HUES48 (cell line): ENCODE measurements around the gene GTF2A2.
A peak's percentile ranks its signal among the peaks of the same experiment; 100 is the strongest.

Experiments
- H3K27ac ChIP-seq: one replicate; pipeline ENCODE4 v1.7.0; 2013; ENCODE audit warnings: low read depth, low read length, inconsistent platforms
- H3K27me3 ChIP-seq: 2 replicates; pipeline ENCODE4 v1.6.1; 2013; ENCODE audit warnings: mild to moderate bottlenecking, low read length; ENCODE audit not compliant: control insufficient read depth, insufficient read depth
- H3K36me3 ChIP-seq: 2 replicates; pipeline ENCODE4 v1.6.1; 2013; ENCODE audit warnings: low read length; ENCODE audit not compliant: control insufficient read depth, insufficient read depth
- H3K4me1 ChIP-seq: 2 replicates; pipeline ENCODE4 v1.6.1; 2013; ENCODE audit warnings: mild to moderate bottlenecking, low read length; ENCODE audit not compliant: control insufficient read depth, insufficient read depth
- H3K4me3 ChIP-seq: 2 replicates; pipeline ENCODE4 v1.5.1; 2013; ENCODE audit warnings: mild to moderate bottlenecking, low read depth, low read length
- H3K9ac ChIP-seq: 2 replicates; pipeline ENCODE4 v1.6.1; 2013; ENCODE audit warnings: mild to moderate bottlenecking, low read depth, low read length, moderate library complexity
- H3K9me3 ChIP-seq: 2 replicates; pipeline ENCODE4 v1.6.1; 2013; ENCODE audit warnings: low read length; ENCODE audit not compliant: control insufficient read depth, insufficient read depth

Gene GTF2A2

DNA sequence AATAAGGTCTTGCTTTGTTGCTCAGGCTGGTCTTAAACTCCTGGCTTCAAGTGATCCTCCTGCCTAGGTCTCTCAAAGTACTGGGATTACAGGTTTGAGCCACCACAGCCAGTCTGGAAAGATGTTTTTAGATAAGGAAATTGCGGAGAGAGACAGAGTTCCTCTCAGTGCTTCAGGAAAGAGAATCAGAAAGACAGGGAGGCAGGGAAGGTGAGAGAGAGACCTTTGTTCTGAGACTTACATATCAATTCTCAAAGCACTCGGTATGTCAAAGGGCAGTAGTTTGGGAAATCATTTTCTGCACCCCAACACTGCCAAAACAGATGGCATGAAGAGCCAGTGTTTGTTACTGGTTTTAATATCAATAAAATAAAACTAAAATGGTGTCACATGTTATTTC is 58.9 kb downstream of the GTF2A2 start:
- H3K9ac ChIP-seq, result no peak overlapping the region
- no peaks in the 10 kb centered on the region for H3K4me1 ChIP-seq
- no peak overlapping the region for H3K27ac ChIP-seq
- no peaks in the 10 kb centered on the region for H3K27me3 ChIP-seq
- no peaks in the 10 kb centered on the region for H3K36me3 ChIP-seq
- no peak overlapping the region for H3K4me3 ChIP-seq
- no peaks in the 10 kb centered on the region for H3K9me3 ChIP-seq

DNA sequence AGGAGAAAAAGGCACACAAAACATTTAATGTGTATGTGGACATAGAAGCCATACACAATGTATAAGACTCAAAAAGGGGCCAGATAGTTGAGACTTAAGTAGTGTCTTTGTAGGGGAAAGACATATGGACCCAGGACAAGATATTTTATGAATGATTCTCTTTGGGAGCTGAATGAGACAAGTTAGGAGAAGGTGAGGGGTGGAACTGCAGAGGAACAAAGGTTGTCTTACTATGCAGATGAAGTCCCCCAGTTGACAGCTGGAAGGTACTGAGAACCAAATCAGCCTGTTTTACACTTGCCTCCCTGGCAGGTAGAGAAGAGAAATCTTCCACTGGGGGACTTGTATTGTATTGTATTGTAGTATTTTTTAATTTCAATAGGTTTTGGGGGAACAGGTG is 60.7 kb downstream of the GTF2A2 start:
- no peaks in the 10 kb centered on the region for H3K27me3 ChIP-seq
- no peaks in the 10 kb centered on the region for H3K36me3 ChIP-seq
- no peaks in the 10 kb centered on the region for H3K4me1 ChIP-seq
- H3K4me3 ChIP-seq, result no peak overlapping the region
- no peak overlapping the region for H3K27ac ChIP-seq
- no peaks in the 10 kb centered on the region for H3K9me3 ChIP-seq
- no peak overlapping the region for H3K9ac ChIP-seq

DNA sequence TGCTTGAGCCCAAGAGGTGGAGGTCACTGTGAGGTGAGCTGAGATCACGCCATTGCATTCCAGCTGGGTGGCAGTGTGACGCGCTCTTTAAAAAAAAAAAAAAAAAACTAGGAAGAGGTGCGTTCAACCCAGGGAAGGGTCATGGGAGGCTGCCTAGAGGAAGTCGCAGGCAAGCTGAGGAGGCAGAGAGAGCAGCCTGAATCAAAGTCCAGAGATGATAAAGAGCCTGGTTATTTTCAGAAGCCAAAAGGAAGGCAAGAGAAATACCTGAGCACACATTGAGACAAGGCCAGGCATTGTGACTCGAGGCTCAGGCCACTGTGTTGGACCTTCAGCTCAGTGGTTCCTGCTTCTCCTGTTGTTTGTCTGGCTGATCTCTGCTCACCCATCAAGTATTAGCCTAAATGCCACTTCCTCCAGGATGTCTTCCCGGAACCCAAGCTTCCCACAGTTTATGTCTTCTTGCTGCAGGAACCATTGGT is 61.8 kb downstream of the GTF2A2 start:
- no peaks in the 10 kb centered on the region for H3K27me3 ChIP-seq
- H3K9me3 ChIP-seq, result no peaks in the 10 kb centered on the region
- no peak overlapping the region for H3K27ac ChIP-seq
- no peaks in the 10 kb centered on the region for H3K4me1 ChIP-seq
- H3K9ac ChIP-seq, result no peak overlapping the region
- H3K36me3 ChIP-seq, result no peaks in the 10 kb centered on the region
- no peak overlapping the region for H3K4me3 ChIP-seq

DNA sequence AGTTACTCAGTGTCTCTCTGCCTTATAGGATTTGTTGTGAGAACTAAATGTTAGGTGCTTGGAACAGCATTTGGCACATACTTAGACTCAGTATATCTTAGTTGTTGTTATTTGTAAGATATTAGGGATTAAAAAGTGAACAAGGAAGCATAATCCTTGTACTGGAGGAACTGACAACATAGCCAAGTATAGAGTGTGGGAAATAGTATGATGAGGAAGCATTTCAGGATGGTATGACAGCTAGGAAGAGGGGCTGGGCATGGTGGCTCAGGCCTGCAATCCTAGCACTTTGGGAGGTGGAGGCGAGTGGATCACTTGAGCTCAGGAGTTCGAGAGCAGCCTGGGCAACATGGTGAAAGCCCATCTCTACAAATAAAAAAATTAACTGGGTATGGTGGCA is 62.3 kb downstream of the GTF2A2 start:
- Histone ChIP-seq H3K9me3 (no peaks in the 10 kb centered on the region), H3K27ac (peak overlapping the region; percentile 9), H3K36me3 (no peaks in the 10 kb centered on the region), H3K4me1 (no peaks in the 10 kb centered on the region), H3K27me3 (no peaks in the 10 kb centered on the region), H3K4me3 (no peak overlapping the region), H3K9ac (no peak overlapping the region)

DNA sequence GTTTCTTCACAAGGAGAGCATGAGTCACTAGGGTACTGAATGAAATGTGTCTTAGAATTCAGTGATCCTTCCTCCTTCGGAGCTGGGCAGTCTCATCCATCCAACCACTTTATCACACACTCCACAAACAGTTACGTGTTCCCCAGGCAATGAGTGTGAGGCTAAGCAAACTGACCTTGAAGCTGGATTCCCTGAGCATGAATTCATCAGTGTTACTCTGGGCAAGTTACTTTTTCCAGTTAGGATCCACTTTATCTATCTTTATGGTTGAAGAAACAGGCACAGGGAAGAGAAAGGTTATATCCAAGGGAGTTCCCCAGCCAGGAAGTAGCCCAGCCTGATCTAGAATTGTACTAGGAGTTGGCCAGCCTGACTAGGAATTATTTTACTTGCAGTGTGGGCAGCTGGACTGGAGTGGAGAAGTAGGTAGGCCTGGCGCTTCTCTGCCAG is 62.8 kb downstream of the GTF2A2 start:
- Histone ChIP-seq H3K27me3 (no peaks in the 10 kb centered on the region), H3K4me1 (no peaks in the 10 kb centered on the region), H3K4me3 (no peak overlapping the region), H3K9me3 (no peaks in the 10 kb centered on the region), H3K9ac (no peak overlapping the region), H3K27ac (peak overlapping the region; percentile 9), H3K36me3 (no peaks in the 10 kb centered on the region)

DNA sequence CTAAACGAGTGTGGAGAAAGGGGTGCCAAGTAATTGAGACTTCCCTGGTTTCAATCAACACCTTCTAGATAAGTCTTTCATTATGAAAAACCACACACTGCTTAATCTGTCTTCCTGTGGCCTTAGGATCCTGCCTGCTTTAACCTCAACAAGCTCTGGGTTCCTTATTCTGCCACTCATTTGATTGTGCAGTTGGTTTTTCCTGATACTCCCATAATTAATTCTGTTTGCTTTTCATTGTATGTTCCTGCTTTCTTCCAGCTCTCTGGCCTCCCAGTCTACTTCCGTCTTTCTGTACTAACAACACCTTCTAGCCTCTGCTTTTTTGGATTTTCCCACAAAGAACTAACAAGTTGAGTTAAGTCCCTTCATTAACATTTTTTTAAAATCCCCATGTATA is 66.0 kb downstream of the GTF2A2 start:
- no peak overlapping the region for H3K4me3 ChIP-seq
- H3K36me3 ChIP-seq, result no peaks in the 10 kb centered on the region
- H3K9ac ChIP-seq, result no peak overlapping the region
- H3K27me3 ChIP-seq, result no peaks in the 10 kb centered on the region
- no peaks in the 10 kb centered on the region for H3K4me1 ChIP-seq
- no peak overlapping the region for H3K27ac ChIP-seq
- H3K9me3 ChIP-seq, result no peaks in the 10 kb centered on the region

DNA sequence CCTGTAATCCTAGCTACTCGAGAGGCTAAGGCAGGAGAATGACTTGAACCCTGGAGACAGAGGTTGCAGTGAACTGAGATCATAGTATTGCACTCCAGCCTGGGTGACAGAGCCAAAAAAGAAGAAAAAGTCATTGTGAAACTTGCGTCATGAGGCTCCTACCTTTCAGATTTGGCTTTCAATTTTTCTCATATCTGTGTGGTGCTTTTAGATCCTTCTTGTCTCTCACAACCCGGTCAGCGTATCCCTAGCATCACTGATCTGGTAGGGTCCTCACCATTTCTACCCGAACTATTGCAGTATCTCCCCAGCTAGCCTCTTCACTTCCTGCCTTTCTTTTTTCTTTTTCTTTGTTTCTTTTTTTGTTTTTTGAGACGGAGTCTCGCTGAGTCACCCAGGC is 67.3 kb downstream of the GTF2A2 start:
- no peak overlapping the region for H3K9ac ChIP-seq
- no peaks in the 10 kb centered on the region for H3K36me3 ChIP-seq
- no peak overlapping the region for H3K27ac ChIP-seq
- H3K4me1 ChIP-seq, result no peaks in the 10 kb centered on the region
- H3K4me3 ChIP-seq, result no peak overlapping the region
- H3K27me3 ChIP-seq, result no peaks in the 10 kb centered on the region
- no peaks in the 10 kb centered on the region for H3K9me3 ChIP-seq
